Hematopoietic multipotent progenitor cell treated with erythropoietin and hydrocortisone succinate and interleukin-3 and kit ligand, for 8 days (in vitro differentiated cells): ENCODE results near the gene ASIC2.
"Not testable (repeated sequence)": the region's sequence is repeated elsewhere in the genome, so short reads cannot be mapped to it uniquely, and the experiment has no call there.

ENCODE experiments used
- DNase-seq: peaks from one replicate; pipeline ENCODE4 v3.0.0-alpha.2; 2015

Gene ASIC2

GRCh38 chr17:32969231-32969630, 323.9 kb downstream of the ASIC2 start:
- DNase-seq = not testable (repeated sequence)

- DNase-seq = no peak
Observed at GRCh38 chr17:32964541-32964940, 328.6 kb downstream of the ASIC2 start.
